DMS53 (cell line): Measurements from ENCODE around the gene TFF2.

Source experiments
- DNase-seq: peaks from one replicate; lab custom pipeline; 2025; lab: John Stamatoyannopoulos, UW

Gene TFF2

DNA sequence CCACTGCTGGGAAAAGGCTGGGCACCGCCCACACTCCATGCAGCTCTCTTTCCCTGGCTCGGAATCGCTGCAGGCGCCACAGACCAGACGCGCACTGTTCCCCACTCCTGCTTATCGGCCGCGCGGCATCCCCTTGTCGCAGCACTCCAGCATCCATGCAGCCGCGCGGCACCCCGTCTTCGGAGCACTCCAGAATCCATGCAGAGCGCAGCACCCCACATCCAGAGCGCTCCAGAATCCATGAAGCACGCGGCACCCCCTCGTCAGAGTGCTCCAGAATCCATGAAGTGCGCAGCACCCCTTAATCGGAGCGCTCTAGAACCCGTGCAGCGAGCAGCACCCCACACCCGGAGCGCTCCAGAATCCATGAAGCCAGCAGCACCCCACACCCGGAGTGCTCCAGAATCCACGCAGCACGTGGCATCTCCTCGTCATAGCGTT lies 45.1 kb downstream of the TFF2 start:
- DNase-seq: no peak

GRCh38 chr21:42304556-42305454 lies 46.0 kb downstream of the TFF2 start:
- no peak for DNase-seq

- DNase-seq: no peak
These were observed 47.4 kb downstream of the TFF2 start for GRCh38 chr21:42303443-42303842.

DNA sequence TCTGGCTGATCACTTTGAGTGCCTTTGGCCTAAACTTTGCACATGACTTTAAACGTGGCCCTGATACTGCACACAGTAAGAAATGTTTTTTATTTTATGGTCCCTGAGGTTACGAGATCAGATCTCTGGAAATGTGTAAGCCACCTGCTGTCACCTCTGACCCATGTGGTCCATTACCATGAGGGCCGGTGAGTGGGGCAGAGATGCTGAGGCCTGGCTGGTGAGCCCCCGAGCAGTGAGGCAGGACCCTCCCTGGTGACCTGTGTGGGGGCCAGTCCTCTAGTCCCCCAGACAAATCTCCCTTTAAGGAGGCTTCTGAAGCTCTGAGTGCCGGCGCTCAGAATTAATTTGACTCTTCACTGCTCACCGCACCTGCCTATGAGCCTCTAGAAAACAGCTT lies 48.0 kb downstream of the TFF2 start:
- DNase-seq: no peak

GRCh38 chr21:42302076-42302650 lies 48.6 kb downstream of the TFF2 start:
- DNase-seq: no peak

DNA sequence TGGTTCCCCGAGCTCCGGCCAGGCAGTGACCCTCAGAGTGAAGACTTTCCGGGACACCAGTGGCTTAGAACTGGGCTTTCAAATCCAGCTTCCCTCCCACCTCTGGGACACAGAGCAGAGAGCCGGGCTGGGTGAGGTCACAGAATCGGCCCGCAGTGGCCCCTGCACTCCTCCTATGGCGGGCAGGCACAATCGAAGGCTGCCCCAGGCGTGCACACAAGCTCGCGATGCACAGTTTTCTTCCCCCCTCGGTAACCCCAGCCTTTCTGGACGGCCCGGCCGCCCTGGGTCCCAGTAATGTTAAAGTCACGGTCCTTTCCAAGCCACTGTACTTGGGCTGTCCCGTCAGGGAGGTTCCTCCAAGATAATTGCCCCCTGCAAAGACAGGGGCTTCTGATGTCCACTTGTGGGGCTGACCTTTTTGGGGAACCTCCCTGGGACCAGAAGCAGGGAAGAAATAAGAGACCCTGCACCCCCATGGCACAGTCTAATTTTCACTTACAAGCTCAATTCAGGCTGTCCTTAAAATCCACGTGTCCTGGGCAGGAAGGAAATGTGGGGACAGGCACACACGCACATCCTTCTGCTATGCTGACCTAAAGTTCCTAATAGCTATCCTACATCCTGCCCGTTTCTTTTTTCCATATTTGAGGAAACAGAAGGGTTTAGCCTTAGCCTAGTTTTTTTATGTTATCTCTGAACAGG lies 49.3 kb downstream of the TFF2 start:
- no peak for DNase-seq

DNA sequence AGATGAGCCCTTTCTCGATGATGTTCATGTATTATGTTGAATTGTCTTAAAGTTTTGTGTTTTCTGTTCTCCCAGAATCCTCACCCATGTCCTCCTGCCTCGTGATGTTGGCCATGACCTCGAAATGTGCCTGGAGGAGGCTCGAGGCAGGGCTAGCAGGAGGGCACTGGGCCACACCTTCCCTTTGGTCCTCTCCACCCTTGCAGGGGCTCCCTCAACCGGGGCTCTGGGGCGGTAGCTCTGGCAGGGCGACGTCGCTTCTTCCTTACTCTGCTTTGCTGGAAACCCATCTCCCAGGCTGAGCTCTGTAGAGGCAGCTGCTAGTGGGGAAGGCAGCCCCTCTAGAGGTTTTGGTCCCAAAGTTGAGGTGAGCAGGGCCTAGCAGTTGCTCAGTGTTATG lies 49.8 kb downstream of the TFF2 start:
- DNase-seq: no peak

GRCh38 chr21:42300045-42300583 lies 50.7 kb downstream of the TFF2 start:
- no peak for DNase-seq

GRCh38 chr21:42299324-42300044 lies 51.3 kb downstream of the TFF2 start:
- DNase-seq: no peak

GRCh38 chr21:42298657-42299056 lies 52.1 kb downstream of the TFF2 start:
- no peak for DNase-seq

GRCh38 chr21:42298237-42298636 lies 52.6 kb downstream of the TFF2 start:
- DNase-seq: no peak

GRCh38 chr21:42297377-42297776 lies 53.4 kb downstream of the TFF2 start:
- peak; percentile 15 for DNase-seq

- DNase-seq: no peak
These were observed 54.3 kb downstream of the TFF2 start for GRCh38 chr21:42296501-42296900.
